Measurements from ENCODE around the gene PSMD11. TPM values are rescaled to one million over a fixed set of nuclear protein-coding genes. Genes with fewer than 3 reads are reported as not detected.
A peak's percentile ranks its signal among the peaks of the same experiment; 100 is the strongest.

PSMD11 gene
- polyA plus RNA-seq, 1 donor = 58.1 TPM

DNA sequence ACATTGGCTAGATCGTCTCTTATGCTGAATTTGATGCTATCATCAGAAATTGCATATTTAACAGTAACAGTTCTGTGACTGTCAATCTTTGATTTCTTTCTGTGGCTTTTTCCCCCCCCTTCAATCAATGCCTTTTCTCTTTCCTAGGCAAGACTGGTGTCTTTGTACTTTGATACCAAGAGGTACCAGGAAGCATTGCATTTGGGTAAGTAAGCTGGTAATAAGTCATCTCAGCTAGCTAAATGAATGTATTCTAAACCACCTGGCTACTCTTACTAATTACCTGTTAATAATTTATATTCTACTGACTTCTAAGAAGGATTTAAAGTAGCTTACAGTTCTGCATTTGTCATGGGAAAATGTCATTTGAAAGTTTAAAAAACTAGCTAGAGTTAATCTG is 20.1 kb downstream of the PSMD11 start:
- no peak for DNase-seq (ENCODE audit: low read depth)

DNA sequence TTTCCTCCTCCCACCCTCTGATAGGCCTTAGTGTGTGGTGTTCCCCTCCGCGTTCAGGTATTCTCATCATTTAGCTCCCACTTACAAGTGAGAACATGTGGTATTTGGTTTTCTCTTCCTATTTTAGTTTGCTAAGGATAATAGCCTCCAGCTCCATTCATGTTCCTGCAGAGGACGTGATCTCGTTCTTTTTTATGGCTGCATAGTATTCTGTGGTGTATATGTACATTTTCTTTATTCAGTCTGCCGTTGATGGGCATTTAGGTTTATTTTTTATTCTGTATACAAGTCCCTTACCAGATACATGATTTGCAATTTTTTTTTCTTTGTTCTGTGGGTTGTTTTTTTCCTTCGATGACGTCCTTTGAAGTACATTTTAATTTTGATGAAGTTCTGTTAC is 23.6 kb downstream of the PSMD11 start:
- DNase-seq (ENCODE audit: low read depth) = no peak

DNA sequence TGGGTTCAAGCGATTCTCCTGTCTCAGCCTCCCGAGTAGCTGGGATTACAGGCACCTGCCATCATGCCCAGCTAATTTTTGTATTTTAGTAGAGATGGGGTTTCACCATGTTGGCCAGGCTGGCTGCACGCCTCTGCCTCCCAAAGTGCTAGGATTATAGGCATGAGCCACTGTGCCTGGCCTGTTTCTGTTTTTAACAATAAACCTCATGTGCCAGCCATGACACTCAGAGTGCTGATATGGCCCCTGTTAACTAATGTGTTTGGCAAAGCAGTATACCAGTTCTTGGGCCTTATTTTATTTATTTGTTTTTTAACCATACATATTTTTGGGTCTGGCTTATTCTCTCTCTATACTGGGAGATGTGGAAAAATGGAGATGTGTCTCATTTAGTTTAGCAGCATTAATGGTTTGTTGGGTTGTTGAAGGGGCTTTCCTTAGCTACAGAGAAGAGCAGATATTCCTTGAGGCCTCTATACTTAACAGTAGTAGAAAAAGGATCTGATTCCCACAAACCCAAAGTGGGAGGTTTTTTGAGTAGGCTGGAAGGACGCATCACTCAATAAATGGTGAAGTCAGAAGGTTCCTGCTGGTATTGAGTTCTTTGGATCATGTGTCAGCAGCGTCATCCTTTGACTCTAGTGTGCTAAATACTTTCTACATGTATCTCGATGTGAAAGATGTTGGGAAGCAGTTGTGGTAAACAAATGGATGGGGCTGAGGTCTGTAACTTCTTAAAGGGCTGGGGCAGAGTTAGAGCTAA is 26.3 kb downstream of the PSMD11 start:
- no peak for DNase-seq (ENCODE audit: low read depth)

DNA sequence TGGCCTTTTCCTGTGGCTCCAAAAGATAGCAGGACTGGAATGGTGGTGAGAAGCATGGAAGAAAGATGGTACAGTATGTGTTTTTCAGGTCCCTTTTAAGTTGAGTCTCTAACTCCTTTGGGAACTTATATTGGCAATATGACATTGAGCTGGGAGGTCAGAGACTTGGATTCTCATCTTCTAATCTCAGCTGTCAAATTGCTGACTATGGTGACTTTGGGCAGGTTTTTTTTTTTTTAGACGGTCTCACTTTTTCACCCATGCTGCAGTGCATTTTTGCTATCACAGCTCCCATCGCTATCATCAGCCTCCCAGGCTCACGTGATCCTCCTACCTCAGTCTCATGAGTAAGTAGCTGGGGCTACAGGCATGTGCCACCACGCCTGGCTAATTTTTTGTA is 27.3 kb downstream of the PSMD11 start:
- no peak for DNase-seq (ENCODE audit: low read depth)

DNA sequence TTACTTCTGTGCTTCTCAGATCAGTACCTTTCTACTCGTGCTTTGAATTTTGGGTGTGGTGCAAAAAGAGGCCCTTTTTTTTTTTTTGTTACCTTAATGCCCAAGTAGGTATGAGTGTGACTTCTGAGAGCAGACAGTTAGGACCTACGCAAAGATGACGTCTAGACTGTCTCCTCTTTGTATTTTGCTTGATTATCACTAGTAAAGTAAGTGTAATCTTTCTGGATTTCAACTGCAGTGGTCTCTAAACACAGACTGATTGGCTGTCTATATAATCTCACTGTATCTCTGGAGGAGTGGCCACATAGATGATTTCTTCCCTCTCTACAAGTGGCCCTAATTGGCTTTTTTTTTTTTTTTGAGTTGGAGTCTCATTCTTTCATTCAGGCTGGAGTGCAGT is 30.9 kb downstream of the PSMD11 start:
- DNase-seq (ENCODE audit: low read depth) = no peak

DNA sequence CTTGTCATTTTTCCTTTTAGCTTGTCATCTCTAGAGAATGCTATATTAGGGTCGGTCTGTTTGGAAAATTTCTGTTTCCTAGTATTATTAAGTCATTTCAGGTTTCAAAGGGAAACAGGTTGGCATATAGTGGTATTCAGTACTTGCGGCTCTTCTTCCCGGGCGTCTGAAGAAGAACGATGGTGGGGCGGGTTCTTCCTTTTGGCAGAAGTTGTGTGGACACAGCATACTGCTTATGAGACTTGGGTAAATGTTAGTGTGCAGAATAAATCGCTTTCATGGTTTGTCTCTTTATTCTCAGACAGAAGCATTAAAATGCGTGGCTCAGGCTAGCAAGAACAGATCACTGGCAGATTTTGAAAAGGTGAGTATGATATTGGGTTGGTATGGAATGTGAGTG is 32.9 kb downstream of the PSMD11 start:
- no peak for DNase-seq (ENCODE audit: low read depth)

DNA sequence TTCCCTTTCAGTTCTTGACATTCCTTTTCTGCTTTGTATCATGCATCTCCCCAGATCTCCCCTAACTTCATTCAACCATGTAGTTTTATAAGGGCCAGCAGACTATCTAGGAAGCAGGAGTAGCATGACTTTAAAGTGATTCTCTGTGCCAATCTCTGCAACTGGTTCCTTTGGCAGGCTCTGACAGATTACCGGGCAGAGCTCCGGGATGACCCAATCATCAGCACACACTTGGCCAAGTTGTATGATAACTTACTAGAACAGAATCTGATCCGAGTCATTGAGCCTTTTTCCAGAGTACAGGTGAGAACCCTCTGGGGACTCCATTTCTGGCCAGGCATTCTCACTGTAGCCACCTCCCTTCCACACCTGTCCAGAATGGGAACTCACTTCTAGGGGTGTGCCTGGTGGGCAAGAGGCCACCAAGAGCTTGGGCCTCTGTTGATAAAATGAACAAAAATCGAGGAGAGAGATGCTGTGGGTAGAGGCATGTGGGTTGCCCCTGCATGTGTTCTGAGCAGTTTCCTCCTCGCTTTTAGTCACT is 34.8 kb downstream of the PSMD11 start:
- DNase-seq (ENCODE audit: low read depth) = no peak

DNA sequence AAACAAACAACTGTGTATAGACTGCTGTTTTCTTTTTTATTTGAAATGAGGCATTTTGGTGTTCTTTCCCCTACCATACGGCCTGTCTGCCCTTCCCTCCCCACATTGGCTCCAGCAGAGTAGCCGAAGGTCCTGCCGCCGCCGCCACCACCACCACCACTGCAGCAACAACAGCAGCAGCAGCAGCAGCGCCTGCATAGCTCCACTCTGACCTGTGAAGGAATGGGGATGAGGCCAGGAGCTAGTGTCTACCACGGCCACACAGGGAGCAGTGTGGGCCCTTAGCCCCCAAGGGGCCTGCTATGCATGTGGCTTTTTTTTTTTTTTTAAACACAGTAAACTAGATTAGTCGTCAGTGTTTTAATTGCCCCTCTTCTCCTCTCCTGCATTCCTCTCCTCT is 36.9 kb downstream of the PSMD11 start:
- DNase-seq (ENCODE audit: low read depth) = no peak

DNA sequence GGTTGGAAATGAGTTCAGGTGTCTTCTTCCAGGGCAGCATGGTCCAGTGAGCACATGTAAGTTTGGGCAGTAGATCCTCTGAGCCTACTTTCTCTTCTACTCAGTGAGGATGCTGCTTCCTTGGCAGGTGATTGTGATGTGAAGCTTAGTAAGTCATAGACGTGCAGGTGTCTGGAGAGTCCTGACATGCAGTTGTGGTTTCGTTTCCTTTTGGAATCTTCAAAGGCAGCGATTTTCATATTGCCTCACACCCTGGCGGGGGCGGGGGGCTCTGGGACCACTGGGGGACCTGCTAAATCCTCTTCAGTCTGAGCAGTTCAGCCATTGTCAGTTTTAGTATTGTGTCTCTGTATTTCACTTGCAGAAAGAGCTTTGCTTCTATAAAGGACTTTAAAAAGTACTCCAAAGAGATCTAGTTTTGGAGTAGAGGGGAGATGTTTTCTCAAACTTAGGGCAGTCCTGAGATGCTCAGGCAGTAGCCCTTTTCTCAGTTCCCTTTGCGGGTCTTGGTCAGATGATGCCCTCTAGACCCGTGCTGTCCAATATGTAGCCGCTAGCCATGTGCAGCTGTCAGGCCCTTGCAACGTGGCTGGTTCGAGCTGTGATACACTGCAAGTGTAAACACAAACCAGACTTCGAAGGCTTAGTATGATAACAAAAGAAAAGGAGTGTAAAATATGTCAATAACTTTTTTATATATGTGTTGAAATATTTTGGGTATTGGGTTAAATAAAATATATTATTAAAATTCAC is 38.4 kb downstream of the PSMD11 start:
- DNase-seq (ENCODE audit: low read depth) = no peak

DNA sequence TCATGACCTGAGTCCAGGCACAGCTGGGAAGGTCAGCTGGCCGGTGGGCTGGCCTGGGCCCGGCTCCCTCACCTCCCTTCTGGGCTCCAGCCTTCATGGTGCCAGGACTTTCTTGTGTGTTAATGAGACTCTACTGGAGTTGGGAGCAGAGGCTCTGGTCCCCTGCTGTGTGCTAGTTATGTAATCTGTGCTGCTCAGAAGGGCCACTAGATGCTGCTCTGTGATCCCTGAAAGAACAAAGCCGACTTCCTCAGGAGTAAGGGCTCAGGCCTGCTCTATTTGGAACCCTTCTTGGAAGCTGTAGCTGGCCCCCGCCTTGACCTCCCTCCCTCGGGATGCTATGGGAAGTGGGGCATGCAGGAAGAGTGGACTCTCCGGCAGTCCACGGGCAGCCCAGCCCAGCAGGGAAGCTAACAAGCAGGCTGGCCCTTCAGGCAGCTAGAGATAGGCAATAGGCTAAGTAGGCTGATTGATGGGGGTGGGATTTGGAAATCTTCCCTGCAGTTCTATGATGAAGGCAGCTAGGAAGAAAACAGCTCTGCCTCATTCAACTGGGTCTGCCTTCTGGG is 39.2 kb downstream of the PSMD11 start:
- DNase-seq (ENCODE audit: low read depth) = peak; percentile 67

DNA sequence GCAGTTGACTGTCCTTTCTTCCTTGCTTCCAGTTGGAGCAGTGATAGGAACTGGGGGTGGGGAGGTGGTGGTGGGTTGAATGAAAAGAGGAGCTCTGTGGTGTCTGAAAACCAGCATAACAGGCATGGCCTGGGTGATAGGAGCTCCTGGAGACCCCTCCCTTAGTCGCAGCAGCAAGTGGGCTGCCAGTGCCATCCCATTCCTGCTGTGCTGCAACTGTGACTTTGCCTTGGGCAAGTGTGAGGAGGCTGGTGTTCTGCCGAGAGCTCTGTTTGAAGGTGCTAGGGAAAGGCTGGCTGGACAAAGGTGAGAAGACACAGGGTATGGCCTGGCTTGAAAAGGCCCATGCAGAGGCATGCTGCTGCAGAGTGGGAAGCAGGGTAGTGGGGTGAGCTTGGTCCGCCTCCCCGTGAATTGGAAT is 39.7 kb downstream of the PSMD11 start:
- DNase-seq (ENCODE audit: low read depth) = no peak

DNA sequence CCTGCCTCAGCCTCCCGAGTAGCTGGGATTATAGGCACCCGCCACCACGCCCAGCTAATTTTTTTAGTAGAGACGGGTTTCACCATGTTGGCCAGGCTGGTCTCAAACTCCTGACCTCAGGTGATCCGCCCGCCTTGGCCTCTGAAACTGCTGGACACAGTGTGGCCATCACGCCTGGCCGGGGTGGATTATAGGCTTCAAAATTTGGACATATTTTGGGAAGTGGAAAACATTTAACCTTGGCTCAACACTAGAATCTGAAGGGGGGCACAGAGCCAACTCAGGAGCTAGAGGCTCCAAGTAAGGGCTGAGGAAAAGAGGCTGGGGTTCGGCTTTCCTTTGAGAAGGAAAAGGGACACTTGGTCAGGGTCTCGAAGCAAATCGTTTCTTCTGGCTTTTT is 40.3 kb downstream of the PSMD11 start:
- DNase-seq (ENCODE audit: low read depth) = no peak

DNA sequence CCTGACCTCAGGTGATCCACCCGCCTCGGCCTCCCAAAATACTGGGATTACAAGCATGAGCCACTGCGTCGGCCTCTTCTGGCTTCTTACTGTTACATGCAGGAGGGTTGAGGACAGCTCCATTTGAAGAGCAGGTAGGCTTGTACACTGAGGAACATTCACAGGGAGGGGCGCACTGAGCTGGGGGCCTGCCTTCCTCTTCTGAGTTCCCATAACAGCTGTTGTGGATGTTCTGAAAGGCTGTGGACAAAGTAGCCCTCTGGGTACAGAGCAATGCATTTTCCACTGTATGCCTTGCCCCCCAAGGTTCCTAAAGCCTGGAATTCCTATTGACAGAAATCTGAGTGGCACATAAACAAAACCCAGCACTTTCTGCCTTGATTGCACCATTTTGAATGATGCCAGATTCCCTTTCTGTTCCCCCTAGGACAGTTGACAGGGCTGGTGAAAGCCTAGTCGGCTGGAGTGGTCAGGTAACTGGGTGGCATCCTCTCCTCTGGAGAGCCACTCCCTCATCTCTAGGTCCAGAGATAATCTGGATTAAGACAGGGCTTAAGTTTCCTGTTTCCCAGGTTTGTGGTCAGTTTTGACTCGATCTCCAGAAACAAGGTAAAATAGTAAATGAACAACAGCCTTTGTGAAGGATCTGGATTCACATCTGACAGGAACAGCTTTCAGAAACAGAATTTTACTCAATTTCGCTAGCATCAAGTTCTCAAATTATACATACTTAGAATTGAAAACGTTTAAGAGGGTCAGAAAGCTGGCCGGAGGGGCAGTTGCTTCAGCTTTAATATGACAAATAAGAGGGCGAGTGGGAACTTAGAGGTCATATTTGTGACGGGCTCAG is 41.2 kb downstream of the PSMD11 start:
- no peak for DNase-seq (ENCODE audit: low read depth)

DNA sequence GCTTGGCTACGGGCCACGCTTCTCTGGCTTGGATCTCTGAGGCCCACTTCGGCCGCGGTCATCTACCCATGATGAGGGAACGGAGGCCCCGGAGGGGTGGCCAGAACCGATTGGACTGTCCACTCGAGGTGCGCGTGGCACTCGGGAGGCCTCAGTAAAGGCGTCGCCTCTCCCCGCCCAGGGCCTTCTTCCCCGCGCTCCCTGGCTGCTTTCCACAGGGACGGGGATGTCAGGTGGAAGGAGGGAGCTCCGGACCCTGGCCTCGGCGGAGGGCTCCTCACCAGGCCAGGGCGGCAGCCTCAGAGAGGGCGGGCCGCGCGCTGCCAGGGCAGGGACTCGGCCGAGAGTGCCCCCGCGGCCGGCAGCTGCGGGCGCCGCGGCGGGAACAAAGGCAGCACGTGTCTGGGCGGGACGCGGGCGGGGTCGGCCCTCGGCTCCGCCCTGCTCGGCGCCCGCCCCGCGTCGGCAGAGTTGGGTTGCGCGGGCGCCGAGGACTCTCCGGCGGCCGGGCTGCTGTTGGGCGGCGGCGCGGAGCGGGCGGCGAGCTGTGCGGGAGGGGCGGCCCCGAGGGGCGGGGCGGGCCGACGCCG is 41.9 kb downstream of the PSMD11 start:
- no peak for DNase-seq (ENCODE audit: low read depth)

DNA sequence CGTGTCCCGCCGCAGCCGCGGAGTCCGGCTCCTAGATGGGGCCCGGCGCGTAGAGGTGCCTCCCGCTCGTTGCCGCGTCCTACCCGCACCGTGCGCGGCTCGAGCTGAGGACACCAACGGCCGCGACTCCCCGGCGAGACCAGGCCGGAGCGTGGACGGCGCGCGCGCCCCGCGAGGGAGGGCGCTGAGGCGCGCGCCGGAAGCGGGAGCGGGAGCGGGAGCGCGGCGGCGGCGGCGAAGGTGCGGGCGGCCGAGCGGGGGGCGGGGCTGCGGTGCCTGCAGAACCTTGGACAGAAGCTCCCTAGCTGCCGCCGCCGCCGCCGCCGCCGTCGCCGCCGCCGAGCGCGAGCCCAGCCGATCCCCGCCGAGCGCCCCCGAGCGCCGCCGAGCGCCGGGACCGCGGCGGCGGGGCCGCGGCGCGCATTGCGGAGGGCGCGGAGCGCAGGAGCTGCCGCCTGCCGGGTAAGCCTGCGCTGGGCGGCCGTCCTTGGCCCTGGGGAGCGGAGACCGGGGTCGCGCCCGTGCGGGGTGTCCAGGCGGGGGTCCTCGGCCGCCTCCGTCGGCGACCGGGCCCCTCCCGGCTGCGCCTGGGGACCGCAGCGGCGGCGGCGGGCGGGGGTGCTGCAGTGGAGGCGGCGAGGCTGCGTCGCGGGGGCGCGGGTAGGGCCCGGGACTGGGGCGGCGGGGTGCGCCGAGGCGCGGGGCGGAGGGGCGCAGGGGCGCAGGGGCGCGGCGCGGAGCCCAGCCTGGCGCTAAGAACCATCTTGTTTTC is 42.6 kb downstream of the PSMD11 start, which contains the start of gene CDK5R1:
CDK5R1 (plus strand) TSS at position 293 of the 772 bp plus-strand sequence. CDS start 628 bp downstream, outside the sequence.
- no peak for DNase-seq (ENCODE audit: low read depth)

DNA sequence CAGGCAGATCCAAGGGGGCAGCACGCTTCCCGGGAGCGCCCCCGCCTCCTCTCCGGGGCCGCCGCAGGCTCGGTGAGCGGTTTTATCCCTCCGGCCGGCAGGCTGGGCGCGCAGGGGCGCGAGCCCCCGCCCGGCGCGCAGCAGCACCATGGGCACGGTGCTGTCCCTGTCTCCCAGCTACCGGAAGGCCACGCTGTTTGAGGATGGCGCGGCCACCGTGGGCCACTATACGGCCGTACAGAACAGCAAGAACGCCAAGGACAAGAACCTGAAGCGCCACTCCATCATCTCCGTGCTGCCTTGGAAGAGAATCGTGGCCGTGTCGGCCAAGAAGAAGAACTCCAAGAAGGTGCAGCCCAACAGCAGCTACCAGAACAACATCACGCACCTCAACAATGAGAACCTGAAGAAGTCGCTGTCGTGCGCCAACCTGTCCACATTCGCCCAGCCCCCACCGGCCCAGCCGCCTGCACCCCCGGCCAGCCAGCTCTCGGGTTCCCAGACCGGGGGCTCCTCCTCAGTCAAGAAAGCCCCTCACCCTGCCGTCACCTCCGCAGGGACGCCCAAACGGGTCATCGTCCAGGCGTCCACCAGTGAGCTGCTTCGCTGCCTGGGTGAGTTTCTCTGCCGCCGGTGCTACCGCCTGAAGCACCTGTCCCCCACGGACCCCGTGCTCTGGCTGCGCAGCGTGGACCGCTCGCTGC is 43.3 kb downstream of the PSMD11 start:
- no peak for DNase-seq (ENCODE audit: low read depth)

DNA sequence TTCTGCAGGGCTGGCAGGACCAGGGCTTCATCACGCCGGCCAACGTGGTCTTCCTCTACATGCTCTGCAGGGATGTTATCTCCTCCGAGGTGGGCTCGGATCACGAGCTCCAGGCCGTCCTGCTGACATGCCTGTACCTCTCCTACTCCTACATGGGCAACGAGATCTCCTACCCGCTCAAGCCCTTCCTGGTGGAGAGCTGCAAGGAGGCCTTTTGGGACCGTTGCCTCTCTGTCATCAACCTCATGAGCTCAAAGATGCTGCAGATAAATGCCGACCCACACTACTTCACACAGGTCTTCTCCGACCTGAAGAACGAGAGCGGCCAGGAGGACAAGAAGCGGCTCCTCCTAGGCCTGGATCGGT is 43.9 kb downstream of the PSMD11 start:
- DNase-seq (ENCODE audit: low read depth) = no peak

DNA sequence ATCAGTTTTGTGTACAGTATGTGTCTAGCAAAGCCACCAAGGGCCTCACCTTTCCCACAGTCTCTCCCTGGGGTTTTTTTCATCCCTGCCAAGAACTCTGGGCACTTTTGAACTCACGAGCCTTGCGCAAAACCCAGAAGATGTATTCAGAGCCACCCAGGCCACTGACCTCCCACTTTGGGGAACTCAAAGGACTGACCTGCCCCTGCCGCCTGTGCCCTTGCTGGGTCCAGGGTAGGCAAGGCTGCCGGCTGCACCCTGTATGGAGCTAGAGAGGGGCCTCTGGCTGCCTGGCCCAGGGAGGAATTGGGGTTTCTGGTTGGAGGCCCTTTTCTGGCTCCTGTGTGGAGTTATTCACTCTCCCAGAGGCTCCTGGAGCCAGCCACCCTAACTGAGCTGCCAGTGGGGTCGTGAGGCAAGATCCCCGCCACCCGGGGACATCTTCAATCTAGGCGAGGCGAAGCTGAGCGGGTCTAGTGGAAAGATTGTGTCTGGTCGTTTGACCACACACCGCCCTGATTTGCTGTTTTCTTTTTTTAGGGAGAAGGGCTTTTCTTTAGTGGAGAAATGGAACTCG is 44.4 kb downstream of the PSMD11 start:
- no peak for DNase-seq (ENCODE audit: low read depth)

DNA sequence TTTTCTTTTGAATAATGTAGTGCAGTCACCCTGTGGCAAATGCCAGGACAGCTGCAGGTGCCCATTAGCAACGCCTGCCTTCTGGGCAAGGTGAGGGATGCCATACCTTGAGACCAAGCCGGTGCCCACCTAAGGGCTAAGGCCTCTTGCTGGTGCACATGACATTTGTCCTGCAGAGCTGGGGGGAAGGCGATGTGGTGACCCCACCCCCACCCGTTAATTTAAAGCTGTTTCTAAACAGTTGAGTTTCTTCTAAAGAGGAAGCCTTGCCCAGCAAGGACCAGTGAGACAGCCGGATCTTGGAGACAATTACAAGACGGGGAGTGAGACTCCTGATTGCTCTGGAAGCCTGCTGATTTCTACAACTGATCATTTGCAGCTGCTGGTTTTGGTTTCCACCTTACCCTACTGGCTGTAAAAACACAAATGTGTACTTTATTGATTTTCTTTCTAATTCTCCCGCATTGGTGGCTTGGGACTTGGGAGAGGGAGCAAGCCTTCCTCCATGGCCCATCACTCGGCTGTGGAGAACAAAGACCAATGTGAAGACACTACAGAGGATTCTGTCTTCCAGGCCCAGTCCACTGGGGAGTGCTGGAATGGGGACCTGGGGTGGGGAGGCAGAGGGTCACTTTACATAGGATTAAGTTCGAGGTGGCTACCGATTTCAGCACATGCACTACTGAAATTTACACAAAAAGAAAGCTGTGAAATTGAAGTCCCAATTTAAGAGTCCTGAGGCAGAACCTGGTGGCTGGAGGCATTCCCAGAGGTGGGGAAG is 45.2 kb downstream of the PSMD11 start:
- DNase-seq (ENCODE audit: low read depth) = no peak
